ENCODE data around the gene ZNG1A. TPM values are rescaled to one million over a fixed set of nuclear protein-coding genes. Genes with fewer than 3 reads are reported as not detected.
"Not testable (repeated sequence)": the region's sequence is repeated elsewhere in the genome, so short reads cannot be mapped to it uniquely, and the experiment has no call there.

Gene ZNG1A
- total RNA-seq, 1 donor from 2014 or later, result 44.5 TPM

- DNase-seq, result not testable (repeated sequence)
Observed at GRCh38 chr9:178140-178825, 573 bp downstream of the ZNG1A start.

- not testable (repeated sequence) for DNase-seq
Observed at GRCh38 chr9:169757-170156, 9.1 kb downstream of the ZNG1A start.

GRCh38 chr9:159871-160270 is 19.0 kb downstream of the ZNG1A start:
- not testable (repeated sequence) for DNase-seq

DNA sequence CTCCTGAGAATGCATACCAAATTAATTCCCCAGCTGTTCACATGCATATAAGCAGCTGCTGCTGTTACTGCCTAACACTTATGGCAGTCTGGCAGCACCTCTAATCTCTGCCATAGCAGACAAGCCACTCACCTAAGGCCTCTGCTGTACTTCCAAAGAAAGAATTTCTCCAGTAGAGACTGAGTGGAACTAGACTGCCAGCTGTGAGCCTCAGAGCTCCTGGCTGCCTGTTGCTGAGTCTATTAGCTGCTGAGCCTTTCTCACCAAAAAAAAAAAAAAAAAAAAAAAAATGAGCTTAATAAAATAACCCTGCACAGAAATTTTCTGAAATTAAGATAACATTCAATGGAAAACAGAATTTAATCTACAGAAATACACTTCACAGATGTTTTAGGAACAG is 27.7 kb downstream of the ZNG1A start:
- DNase-seq, result not testable (repeated sequence)

GRCh38 chr9:139880-140279 is 39.0 kb downstream of the ZNG1A start:
- DNase-seq, result not testable (repeated sequence)

DNA sequence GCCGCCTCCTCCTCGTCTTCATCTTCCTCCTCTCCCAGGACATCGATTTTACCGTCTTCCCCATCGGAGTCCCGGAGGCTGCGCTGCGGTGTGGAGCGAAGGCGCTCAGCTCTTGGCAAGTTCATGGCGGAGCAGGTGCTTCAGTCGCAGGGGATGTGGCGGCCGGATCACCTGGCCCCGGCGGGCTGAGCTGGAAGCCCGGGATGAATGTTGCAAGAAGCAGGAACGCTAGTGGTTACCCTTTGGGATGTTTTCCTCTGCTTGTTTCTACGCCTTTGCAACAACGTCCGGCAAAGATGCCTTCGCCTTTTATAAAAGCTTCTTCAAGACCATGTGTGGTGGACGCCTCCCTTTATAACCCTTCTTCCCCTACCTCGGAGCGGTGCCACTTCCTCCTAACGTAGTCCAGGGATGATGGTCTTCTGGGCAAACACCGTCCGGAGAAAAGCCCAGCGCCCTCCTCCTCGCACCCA is 60.8 kb downstream of the ZNG1A start, which contains the start of gene FOXD4:
FOXD4 (minus strand) TSS at position 423 of the 473 bp plus-strand sequence; CDS start at position 125, 298 bp downstream.
- DNase-seq, result not testable (repeated sequence)

DNA sequence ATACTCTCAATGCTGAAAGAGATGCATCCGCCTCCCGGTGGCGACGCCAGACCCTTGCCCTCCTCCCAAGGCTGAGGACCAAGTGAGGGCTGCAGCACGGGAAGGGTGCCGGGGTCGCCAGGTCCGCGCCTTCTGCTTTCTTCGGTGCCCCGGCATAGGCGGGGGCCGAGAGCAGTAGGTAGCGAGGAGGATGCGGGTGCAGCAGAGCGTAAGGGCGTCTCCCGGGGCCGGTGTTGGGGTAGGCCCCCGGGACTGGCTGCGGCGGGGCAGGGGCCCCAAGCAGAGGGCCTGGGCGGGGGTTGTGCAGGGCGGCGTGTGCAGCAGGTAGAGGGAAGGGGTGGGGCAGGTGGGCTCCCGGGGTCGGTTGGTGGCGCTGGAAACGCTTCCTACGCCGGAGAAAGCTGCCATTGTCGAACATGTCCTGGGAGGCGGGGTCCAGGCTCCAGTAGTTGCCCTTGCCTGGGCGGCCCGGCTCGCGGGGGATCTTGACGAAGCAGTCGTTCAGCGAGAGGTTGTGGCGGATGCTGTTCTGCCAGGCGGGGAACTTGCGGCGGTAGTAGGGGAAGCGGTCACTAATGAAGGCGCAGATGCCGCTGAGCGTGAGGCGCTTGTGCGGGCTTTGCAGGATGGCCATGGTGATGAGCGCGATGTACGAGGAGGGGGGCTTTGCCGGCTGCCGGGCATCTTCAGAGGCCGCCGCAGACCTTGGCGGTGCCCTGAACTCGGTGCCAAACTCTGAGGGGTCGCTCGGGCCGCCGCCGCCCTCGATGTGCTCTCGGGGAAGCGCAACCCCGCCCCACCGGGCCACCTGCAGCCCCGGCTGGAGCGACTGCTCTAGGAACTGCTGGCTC is 61.5 kb downstream of the ZNG1A start:
- DNase-seq, result not testable (repeated sequence)

- DNase-seq, result not testable (repeated sequence)
Observed at GRCh38 chr9:116239-117077, 62.4 kb downstream of the ZNG1A start.

DNA sequence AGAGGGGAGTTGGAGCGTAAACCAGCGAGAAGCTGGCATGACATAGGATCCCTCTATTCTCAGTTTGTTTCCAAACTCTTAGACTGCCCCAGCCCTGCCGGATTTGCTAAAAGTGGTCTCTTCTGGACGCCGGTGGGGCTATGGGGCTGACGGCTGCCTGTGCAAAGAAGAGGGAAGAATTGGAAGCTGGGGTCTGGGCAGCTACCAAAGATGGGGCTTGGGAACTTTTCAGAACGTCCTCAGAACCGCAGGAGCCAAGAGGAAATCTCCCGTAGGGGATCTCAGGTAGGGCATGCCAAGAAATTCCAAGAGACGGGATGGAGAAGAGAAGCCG is 63.8 kb downstream of the ZNG1A start:
- DNase-seq, result not testable (repeated sequence)

- DNase-seq, result not testable (repeated sequence)
Observed at GRCh38 chr9:114267-115117, 64.4 kb downstream of the ZNG1A start.

GRCh38 chr9:113468-114266 is 65.2 kb downstream of the ZNG1A start:
- not testable (repeated sequence) for DNase-seq

- DNase-seq, result not testable (repeated sequence)
Observed at GRCh38 chr9:112589-113467, 66.0 kb downstream of the ZNG1A start.

GRCh38 chr9:110672-111071 is 68.2 kb downstream of the ZNG1A start:
- not testable (repeated sequence) for DNase-seq

DNA sequence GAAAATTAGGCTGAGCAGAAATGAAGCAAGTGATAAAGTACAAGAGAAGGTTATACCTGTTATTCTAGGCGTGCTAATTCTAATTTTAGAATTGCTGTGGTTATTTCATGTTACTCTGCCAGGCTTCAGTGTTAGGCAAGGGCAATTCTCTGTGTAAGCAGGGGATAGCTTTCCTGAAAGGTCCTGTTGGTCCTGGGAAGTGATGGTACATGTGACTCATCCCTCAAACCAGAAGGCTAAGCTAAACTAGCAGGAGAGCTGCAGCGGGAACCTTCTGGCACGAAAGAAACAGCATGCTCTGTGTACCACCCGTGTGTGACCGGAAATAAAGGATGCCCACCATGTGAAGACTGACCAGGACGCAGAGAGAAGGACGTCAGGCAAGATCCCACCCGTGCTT is 69.3 kb downstream of the ZNG1A start:
- not testable (repeated sequence) for DNase-seq

- not testable (repeated sequence) for DNase-seq
Observed at GRCh38 chr9:108742-109495, 69.9 kb downstream of the ZNG1A start.

DNA sequence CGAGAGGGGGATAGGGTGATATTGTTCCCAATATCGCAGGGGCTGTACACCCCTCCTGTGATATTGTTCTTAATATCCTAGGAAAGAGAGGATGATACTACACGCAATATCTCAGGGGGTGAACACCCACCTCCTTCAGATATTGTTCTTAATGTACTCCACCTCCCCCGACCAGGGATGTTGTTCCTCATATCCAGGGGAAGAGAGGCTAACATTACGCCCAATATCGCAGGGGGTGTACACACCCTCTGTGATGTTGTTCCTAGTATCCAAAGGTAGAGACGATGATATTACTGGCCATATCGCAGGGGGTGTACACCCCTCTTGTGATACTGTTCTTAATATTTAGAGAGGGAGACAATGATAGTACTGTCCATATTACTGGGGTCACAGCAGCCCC is 72.9 kb downstream of the ZNG1A start:
- not testable (repeated sequence) for DNase-seq

GRCh38 chr9:100430-100829 is 78.4 kb downstream of the ZNG1A start:
- not testable (repeated sequence) for DNase-seq

DNA sequence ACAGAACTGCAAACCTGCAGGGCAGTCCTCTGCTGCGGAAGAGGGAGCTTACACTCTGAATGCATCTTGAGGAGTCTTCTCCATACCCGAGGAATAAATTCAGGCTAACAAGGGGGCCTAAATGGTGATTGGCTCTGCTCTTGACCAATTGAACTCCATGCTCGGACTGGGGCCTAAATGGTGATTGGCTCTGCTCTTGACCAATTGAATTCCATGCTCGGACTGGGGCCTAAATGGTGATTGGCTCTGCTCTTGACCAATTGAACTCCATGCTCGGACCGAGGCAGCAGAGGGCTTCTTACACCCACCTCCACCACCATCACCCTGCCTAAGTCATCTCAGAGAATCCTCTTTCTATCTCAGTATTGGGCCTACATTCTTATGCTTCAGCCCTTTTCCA is 79.0 kb downstream of the ZNG1A start:
- DNase-seq, result not testable (repeated sequence)

- not testable (repeated sequence) for DNase-seq
Observed at GRCh38 chr9:98775-99174, 80.1 kb downstream of the ZNG1A start.
